ENCODE measurements around the gene DNAI1.

- no peak for TF ChIP-seq CTCF (IDR thresholded peaks at IDR 0.05 in 2 of 3, conservative IDR thresholded peaks at IDR 0.05 in 1 of 3; ENCODE audit: borderline replicate concordance in 1 of 3, insufficient read depth in 1 of 3, low read depth in 2 of 3, low read length in 2 of 3)
- no peak for TF ChIP-seq CEBPB (IDR thresholded peaks at IDR 0.05; ENCODE audit: low read depth)
- no peak for TF ChIP-seq EGR1 (IDR thresholded peaks at IDR 0.05; ENCODE audit: low read depth)
- TF ChIP-seq EZH2 (IDR thresholded peaks at IDR 0.05) = no peak
- no peak for TF ChIP-seq SIN3A (IDR thresholded peaks at IDR 0.05; ENCODE audit: low read depth)
- TF ChIP-seq ZNF274 (IDR thresholded peaks at IDR 0.05; ENCODE audit: low read depth, low read length) = no peak
- no peak for TF ChIP-seq REST (IDR thresholded peaks at IDR 0.05; ENCODE audit: low read depth)
- no peak for TF ChIP-seq POLR2A (IDR thresholded peaks at IDR 0.05; ENCODE audit: borderline replicate concordance, extremely low read depth, insufficient read depth, insufficient read length)
- no peak for TF ChIP-seq ATF3 (IDR thresholded peaks at IDR 0.05)
- no peak for TF ChIP-seq JUND (IDR thresholded peaks at IDR 0.05)
- TF ChIP-seq FOSL1 (IDR thresholded peaks at IDR 0.05; ENCODE audit: low read depth) = no peak
Measured at GRCh38 chr9:34452568-34452967, 6.0 kb upstream of the DNAI1 start.
